Tibial nerve (tissue), 3 donors: Measurements from ENCODE around the gene SERINC5.
"Not testable (repeated sequence)": the region's sequence is repeated elsewhere in the genome, so short reads cannot be mapped to it uniquely, and the experiment has no call there.

ENCODE experiments used
- CTCF ChIP-seq, 5 experiments: fragments of 200-600 bp in 3 of 5; fragments of 450-650 bp in 2 of 5; sonication (generic) in 3 of 5; IDR thresholded peaks; one replicate each; pipeline ENCODE4 v1.5.1; 2016 to 2019; ENCODE audit warnings: antibody characterized with exemption in 5 of 5, mild to moderate bottlenecking in 3 of 5, moderate library complexity in 2 of 5
- POLR2A ChIP-seq, 2 donors: fragments of 450-650 bp; IDR thresholded peaks; one replicate each; pipeline ENCODE4 v1.6.1; 2017; ENCODE audit warnings: antibody characterized with exemption in 2 of 2, mild to moderate bottlenecking in 2 of 2, moderate library complexity in 2 of 2

DNA sequence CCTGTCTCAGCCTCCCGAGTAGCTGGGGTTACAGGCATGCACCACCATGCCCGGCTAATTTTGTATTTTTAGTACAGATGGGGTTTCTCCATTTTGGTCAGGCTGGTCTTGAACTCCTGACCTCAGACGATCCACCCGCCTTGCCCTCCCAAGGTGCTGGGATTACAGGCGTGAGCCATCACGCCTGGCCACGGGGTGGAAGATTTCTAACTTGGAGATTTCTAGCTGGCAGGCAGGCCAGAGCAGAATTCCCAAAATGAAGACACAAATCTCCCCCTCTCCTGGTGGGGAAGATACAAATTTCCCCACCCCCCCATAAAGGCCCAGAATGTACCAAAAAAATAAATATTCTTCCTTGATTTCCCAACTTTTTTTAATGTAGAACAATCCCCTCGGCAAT is 101.6 kb downstream of the SERINC5 start:
- not testable (repeated sequence) for TF ChIP-seq CTCF, POLR2A (IDR thresholded peaks at IDR 0.05)
